Iris pigment epithelial cell (primary cell): ENCODE results near the gene CENPM.

Experiments
- DNase-seq: peaks from one replicate; pipeline ENCODE4 v3.0.0-alpha.2; 2011; ENCODE audit warnings: low read depth

CENPM gene

GRCh38 chr22:41913842-41914534 lies 33.0 kb downstream of the CENPM start:
- DNase-seq: no peak

- DNase-seq: no peak
Measured at GRCh38 chr22:41913040-41913719, 33.8 kb downstream of the CENPM start.

- no peak for DNase-seq
Measured at GRCh38 chr22:41912338-41913039, 34.5 kb downstream of the CENPM start.

- no peak for DNase-seq
Measured at GRCh38 chr22:41911001-41911611, 35.8 kb downstream of the CENPM start.

- peak; percentile 32 for DNase-seq
Measured at GRCh38 chr22:41910050-41911000, 36.6 kb downstream of the CENPM start.

GRCh38 chr22:41909310-41910049 lies 37.5 kb downstream of the CENPM start:
- no peak for DNase-seq

GRCh38 chr22:41908411-41909309 lies 38.3 kb downstream of the CENPM start:
- DNase-seq: no peak

- no peak for DNase-seq
Measured at GRCh38 chr22:41907436-41908401, 39.2 kb downstream of the CENPM start.

GRCh38 chr22:41906822-41907221 lies 40.1 kb downstream of the CENPM start:
- no peak for DNase-seq

- no peak for DNase-seq
Measured at GRCh38 chr22:41905411-41906202, 41.3 kb downstream of the CENPM start.

- DNase-seq: no peak
Measured at GRCh38 chr22:41904450-41905410, 42.2 kb downstream of the CENPM start.

- DNase-seq: no peak
Measured at GRCh38 chr22:41902932-41903421, 44.0 kb downstream of the CENPM start.

GRCh38 chr22:41902016-41902415 lies 44.9 kb downstream of the CENPM start:
- DNase-seq: no peak

GRCh38 chr22:41900652-41901312 lies 46.2 kb downstream of the CENPM start:
- no peak for DNase-seq

GRCh38 chr22:41899992-41900651 lies 46.8 kb downstream of the CENPM start:
- no peak for DNase-seq
